ENCODE measurements around the gene UBXN10.
A peak's percentile ranks its signal among the peaks of the same experiment; 100 is the strongest.

The UBXN10 gene

DNA sequence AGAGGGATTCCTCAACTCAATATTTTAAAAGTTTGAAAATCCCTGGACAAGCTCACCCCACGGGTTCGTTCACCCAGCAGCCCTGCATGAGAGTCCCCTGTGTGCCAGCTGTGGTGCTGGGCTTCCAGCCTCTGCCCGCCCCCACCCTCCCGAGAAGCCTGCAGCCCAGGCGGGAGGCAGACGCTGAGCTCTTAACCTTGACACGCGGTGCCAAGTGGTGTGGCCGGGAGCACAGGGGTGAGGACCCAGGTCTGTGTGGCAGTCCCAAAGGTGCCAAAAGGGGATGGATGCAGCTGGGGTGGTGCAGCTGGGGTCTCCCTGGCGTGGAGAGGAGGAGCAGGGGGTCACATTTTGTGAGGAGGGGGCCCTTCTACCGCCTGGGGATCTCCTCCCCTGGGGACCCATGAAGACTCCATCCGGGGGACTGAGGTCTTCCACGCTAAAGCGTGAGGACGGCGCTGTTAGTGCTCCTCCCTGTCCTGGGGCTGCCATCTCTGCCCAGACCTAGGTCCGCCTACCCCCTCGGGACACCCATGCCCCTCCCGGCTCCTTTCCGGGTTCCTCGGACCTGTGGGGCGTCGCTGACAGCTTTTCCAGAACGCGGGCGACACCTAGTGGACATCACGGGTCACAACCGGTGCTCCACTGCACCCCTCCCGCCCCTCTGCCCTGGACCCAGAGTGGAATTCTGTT is 33.8 kb upstream of the UBXN10 start:
- DNase-seq (ENCODE audit: low spot score), result peak; percentile 73

DNA sequence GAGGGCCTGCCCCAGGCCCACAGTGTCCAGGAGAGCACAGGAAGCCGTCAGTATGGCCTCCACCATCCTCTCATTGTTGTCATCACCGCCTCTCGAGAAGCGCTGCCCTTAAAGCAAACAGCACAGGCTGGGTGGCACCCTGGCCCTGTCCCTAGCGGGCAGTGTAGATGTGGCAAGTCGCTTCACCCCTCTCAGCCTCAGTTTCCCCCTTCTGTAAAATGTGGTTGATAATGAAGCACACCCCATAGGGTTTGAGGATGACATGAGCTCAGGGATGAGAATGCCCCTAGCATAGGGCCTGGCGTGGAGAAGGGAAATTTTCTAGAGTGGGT is 33.3 kb upstream of the UBXN10 start:
- DNase-seq (ENCODE audit: low spot score), result no peak

DNA sequence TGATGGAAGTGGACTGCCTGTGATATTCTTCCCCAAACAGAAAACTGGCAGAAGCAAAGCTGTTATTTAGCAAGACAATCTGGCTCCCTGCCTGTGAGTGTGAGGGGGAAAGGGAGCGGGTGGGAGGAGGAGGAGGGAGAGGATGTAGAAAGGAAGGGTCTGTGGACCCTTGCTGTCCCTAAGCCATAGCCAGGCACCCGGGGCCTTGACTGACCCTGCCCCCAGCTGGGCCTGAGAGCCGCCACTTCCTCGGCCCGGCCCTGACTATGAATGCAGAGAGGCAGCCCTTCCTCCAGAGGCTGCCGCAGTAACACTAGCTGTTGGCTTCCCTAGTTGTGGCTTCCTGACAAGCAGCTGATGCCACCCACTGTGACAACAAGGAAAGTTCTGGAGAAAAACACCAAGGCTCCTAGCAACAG is 32.9 kb upstream of the UBXN10 start:
- DNase-seq (ENCODE audit: low spot score), result no peak

DNA sequence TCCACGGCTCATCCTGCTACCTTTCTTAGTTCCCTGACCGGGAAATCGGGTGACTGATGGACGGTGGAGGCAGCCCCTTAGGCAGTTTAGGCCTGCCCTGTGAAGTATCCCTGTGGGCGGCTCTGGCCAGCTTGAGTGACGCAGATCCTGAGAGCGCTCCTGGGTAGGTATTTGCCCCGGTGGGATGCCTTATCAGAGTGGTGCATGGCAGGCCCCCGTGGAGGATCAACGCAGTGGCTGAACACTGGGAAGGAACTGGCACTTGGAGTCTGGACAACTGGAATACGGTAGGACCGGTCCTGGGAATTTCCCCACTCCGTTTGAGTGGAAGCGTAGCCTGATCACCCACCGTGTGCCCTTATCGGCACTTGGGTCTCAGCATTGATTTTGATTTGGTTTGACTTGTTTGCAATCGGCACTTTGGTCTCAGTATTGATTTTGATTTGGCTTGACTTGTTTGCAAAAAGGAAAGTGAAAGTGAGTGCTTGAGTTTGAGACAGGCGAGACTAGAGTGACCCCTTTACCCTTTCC is 31.5 kb upstream of the UBXN10 start:
- no peak for DNase-seq (ENCODE audit: low spot score)

DNA sequence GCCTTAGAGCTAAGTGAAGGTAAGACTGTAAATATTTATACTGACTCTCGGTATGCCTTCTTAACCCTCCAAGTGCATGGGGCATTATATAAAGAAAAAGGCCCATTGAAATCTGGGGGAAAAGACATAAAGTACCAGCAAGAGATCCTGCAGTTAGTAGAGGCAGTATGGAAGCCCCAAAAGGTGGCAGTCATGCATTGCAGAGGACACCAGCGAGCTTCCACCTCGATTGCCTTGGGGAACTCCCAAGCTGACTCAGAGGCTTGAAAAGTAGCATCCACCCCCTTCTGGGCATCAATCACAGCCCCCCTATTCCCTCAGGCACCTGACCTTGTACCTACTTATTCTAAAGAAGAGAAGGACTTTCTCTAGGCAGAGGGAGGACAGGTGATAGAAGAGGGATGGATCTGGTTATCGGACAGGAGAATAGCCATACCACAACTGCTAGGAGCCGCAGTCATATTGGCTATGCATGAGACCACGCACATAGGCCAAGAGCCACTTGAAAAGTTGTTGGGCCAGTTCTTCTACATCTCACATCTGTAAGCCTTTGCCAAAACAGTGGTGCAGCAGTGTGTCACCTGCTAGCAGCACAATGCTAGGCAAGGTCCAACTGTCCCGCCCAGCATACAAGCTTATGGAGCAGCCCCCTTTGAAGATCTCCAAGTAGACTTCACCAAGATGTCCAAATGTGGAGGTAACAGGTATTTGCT is 27.4 kb upstream of the UBXN10 start:
- no peak for DNase-seq (ENCODE audit: low spot score)

DNA sequence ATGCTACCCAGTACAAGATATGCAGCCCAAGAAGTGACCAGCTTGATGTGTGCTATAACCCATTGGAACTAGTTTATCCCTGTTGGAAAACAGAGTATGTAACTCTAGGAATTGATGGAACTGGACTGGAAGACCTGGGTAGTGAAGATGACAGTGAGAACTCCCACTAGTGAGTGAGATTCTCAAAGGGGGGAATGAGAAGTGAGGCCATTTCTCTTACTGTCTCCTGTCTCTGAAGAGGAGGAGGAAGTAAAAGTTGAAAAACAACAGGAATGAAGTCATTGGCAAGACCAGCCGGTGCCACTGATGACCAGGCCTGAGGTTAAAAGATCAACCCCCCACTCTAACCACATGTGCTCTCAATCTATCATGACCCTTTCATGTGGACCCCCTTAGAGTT is 25.9 kb upstream of the UBXN10 start:
- no peak for DNase-seq (ENCODE audit: low spot score)

DNA sequence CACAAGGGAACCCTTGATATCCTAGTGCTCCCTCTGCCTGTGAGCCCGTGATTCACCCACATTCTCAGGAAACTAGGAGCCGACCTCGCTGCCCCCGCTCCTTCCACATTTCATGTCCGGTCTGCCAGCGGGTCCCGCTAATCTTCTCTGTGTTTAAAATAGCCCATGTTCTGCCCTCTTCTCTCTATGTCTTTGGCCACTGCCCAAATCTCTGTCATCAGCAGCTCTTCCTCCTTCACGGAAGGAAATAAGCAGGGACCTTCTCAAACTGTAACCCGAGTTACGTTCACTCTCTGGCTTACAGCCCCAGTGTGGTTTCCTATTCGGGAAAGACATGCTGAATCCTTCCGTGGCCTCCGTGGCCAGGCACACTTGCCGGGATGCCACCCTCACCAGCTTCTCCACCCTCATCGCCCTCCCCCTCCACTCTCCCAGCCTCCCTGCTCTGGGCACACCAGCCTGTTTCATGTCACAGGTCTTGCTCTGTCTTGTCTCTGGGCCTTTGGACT is 21.1 kb upstream of the UBXN10 start:
- no peak for DNase-seq (ENCODE audit: low spot score)

DNA sequence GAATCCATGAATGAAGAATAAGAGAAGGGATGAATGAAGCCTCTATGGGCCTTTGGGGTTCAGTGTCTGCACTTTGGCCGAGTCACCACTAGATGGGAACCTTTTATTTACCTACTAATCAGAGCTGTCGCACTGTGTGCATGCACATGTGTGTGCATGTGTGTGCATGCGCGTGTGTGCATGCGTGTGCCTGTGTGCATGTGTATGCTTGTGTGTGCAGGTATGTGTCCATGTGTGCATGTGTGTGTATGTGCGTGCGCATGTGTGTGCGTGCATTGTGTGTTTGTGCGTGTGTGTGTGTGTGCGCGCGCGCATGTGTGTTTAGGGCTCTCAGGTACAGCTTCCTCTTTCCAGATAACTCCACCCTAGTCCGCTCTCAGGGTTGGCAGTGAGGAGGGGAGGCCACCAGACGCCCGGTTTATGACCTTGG is 20.4 kb upstream of the UBXN10 start:
- peak; percentile 39 for DNase-seq (ENCODE audit: low spot score)

DNA sequence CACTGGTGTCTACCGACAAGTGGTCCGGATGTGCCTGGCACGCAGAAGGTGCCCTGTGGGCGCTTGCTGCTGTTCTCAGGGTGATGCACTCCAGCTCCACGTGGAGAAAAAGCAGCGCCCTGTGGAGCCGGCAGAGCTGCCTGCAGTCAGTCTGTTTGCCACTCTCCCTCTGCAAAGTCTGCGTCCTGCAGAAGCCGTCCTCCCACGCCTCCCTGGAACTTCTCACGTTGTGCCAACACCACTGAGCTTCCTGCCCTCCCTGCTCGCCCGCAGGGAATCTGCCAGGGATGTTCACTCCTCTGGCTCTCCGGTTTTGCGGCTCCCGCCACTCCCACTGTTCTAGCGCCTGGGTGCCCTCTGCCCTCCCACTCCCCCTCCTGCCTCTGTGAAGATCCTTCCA is 19.8 kb upstream of the UBXN10 start:
- DNase-seq (ENCODE audit: low spot score), result no peak

DNA sequence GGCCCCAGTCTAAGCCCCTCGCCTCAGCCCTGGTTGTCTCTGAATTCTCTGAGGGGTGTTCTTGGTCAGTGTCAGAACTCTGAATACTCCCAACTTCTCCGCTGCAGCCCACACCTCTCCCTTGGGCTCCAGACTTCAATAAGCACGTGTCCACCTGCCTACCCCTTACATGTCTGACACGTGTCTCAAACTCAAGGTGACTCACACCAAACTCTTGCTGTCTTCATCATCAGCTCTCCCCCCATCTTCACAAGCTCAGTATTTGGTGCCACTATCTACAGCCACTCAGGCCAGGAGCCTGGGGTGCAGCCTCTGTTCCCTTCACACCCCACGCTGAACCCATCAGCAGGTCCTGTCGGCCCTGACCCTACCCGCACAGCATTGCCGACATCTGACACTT is 18.8 kb upstream of the UBXN10 start:
- DNase-seq (ENCODE audit: low spot score), result no peak

DNA sequence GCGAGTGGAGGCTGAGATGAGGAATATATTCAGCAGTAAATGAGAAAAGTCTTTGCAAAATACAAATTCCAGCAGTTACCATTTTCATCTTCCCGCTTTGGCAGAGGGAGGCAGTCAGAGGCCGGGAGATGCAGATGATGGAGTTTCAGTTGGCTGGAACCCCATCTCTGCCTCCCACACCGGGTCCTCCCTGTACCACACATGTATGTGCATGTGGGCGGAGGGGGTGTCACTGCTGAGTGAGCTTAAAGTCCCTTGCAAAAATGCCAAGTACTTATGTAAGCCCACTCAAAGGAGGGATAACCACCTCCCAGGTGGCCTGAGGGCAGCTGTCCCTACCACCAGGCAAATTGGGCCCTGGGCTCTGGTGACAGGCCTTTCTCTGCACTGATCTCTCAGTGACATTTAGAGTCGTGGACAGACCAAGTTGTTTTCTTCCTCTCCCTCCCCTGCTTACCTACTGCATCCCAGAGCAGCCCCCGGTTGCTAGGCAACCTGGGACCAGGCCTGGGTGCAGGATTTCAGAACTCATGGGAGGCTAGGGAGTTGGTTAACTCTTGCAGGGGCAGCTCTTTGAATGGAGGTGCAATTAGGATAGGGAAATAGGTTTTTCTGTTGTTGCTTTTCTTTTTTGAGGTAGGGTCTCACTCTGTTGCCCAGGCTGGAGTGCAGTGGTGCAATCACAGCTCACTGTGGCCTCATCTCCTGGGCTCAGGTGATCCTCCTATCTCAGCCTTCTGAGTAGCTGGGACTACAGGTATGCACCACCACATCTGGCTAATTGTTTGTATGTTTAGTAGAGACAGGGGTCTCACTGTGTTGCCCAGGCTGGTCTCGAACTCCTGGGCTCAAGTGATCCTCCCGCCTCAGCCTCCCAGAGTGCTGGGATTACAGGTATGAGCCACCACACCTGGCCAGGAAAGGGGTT is 17.1 kb upstream of the UBXN10 start:
- no peak for DNase-seq (ENCODE audit: low spot score)

DNA sequence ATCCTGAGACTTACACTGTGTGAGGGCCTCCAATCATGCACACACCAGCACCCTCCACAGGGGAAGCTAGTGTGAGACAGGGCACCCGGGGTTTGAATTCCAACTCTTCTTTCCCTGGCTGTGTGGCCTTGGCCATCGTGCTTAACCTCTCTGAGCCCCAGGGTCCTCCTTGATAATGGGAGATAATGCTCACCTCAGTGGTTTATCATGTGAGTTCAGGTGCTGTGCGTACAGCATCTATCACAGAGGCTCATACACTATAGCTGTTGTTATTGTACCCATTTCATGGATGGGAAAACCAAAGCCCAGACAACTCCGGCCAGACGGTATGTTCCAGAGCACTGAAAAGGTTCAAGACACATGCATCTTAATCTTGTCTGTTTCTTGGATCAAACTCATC is 16.0 kb upstream of the UBXN10 start:
- no peak for DNase-seq (ENCODE audit: low spot score)

DNA sequence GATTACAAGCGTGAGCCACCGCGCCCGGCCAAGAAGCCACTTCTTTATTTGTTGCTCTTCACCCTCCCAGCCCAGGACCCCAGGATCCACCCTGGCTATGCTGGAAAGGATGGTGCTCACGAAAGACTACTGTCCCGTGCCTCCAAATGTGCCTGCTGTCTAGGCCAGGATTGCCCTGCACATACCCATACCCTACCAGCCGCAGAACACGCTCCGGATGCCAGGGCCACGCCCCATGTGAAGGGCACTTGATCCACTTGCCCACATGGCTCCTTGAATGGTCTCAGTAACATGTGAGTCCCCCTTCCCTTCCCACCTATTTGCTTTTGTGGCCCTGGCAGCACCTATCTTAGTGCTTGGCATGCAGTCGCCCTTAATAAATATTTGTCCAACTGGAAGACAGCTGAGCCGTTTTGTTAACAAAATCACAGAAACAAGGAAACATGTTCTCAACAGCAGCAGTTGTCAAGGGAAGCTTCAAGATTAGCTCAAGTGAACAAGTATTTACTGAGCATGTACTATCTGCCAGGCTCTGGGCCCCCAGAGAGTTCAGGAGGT is 13.8 kb upstream of the UBXN10 start:
- DNase-seq (ENCODE audit: low spot score), result no peak

DNA sequence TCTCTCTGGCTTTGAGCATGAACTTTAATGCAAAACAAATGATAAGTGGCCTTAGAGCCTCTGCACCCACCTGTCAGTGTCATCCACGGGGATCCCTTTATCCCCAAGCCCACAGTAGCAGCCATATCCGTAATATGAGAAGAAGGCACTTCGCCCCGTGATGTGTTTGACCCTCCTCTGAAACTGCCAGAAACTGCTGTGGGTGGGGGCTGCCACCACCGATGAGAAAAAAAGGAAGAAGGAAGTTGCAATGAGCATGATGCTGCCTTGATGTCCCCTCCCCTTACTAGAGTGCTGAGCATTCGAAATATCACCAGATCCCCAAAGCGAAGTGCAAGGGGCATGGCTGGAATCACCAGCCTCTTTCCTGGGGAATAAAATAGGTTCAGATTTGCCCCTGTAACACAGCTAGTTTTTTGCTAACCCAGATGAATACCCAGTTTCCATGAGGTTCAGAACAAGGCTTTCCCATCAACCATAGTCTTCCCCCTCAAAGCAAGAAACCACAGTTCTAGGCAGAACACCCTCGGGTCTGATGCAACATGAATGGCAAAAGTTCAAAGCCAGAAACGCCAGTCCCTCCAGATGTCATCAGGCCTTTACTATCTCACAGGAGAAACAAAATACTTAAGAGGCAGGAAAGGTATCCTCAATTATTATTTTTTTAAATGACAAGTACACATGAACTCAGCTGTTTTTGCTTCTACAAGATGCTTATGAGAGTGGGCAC is 10.8 kb upstream of the UBXN10 start:
- no peak for DNase-seq (ENCODE audit: low spot score)

DNA sequence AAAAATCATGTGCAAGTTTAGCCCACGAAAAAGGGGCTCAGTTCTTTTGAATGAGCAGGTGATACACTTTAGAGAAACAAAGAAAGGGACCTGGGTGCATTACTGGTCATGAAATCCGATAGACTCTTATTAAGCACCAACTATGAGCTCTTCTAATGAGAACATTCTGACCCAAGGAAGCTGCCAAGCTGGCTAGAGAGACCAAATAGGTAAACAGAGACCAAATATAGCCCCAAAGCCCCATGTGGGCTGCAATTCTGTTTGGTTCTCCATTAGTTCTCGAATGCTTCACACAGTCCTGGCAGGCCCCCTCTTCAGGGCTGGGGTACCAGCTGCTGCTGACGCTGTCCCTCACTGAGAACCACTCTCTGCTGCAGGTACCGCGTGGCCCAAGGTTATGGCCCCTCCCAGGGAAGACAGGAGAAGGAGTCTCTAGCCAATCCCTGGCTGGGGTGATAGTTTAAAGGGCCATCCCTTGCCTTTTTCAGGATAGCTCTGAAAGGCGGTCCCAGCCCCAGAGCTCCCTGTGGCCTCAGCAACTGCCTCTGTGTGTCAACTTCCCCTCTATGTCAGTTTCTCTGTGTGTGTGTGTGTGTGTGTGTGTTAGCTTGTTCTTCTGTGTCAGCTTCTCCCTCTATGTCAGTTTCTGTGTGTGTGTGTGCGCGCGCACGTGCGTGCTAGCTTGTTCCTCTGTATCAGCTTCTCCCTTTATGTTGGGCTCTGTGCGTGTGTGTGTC is 7.1 kb upstream of the UBXN10 start:
- DNase-seq (ENCODE audit: low spot score), result no peak

DNA sequence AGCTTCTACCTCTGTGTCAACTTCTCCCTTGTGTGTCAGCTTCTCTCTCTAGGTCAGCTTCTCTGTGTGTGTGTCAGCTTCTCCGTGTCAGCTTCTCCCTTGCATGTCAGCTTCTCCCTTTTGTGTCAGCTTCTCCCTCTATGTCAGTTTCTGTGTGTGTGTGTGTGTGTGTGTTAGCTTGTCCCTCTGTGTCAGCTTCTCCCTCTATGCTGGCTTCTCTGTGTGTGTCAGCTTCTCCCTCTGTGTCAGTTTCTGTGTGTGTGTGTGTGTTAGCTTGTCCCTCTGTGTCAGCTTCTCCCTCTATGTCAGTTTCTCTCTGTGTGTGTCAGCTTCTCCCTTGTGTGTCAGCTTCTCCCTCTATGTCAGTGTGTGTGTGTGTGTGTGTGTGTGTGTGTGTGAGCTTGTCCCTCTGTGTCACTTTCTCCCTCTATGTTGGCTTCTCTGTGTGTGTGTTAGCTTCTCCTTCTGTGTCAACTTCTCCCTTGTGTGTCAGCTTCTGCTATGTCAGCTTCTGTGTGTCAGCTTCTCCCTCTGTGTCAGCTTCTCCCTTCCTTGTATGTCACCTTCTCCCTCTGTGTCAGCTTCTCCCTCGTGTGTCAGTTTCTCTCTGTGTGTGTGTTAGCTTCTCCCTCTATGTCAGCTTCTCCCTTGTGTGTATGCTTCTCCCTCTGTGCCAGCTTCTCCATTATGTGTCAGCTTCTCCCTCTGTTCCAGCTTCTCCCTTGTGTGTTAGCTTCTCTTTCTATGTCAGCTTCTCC is 6.3 kb upstream of the UBXN10 start:
- no peak for DNase-seq (ENCODE audit: low spot score)

DNA sequence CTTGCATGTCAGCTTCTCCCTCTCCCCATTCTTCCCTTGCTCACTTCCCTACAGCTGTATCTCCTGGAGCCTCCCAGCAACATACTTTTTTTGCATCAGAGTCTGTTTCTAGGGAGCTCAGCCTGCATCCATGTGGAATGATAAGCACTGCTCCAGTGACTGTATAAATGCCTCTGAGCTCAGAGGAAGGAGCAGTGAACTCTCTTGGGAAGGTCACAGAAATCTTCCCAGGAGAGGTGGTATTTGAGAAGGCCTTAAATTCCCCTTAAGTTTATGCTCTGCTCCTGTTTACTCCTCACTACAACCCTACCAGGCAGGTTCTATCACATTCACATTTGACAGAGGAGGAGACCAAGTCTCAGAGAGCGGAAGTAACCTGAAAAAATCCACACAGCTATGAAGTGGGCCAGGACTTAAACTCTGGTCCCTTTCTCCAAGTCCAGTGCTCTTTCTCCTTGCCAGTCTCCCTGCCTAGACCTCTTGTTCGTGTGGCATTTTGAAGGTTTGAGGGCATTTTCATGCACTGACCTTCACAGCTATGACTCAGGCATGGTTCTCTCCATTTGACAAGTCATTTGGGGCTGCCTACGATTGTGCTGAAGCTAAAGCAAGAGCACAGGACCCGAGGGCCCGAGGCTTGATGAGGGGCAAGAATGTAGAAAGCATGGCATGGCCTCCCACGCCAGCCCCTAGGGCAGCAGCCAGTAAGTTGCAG is 5.6 kb upstream of the UBXN10 start:
- no peak for DNase-seq (ENCODE audit: low spot score)

DNA sequence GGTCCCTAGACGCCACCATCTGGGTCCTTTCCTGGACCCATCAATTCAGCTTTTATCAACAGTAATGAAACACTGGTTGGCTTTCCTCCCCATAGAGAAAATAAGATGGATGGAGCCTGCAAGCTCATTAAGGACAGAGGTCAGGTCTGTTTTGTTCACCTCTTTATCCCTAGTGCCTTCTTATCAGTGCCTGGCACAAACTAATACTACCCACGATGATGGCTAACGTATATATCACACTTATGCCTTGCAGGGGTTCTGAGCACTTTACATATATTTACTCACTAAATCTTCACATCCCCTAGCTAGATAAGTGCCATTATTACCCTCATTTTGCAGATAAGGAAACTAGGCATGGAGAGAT is 5.1 kb upstream of the UBXN10 start:
- DNase-seq (ENCODE audit: low spot score), result no peak

DNA sequence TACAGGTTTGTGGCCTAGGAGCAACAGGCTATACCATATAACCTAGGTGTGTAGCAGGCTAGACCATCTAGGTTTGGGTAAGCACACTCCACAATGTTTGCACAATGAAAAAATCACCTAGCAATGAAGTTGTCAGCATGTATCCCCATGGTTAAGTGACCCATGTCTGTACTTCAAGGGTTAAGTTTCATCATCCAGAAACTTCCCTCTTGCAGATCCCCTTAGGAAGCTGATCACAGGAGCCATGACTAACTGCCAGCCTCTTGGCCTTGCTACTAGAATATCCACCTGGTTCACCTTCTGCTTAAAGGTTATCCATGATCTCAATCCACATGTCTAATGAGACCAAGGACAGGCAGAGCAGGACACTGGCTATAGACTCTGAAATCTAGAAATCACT is 3.5 kb upstream of the UBXN10 start:
- DNase-seq (ENCODE audit: low spot score), result no peak
